GM23248 (cell line): ENCODE measurements around the gene TGFB1I1.

Source experiments
- EZH2 ChIP-seq: fragments of 200-600 bp; sonication (generic); IDR thresholded peaks from 2 replicates; pipeline ENCODE4 v1.6.1; 2018; ENCODE audit warnings: antibody characterized with exemption, mild to moderate bottlenecking; ENCODE audit not compliant: insufficient read depth, poor library complexity, severe bottlenecking
- EZH2phosphoT487 ChIP-seq: fragments of 200-600 bp; sonication (generic); IDR thresholded peaks from 2 replicates; pipeline ENCODE4 v1.6.1; 2018; ENCODE audit warnings: antibody characterized with exemption, moderate library complexity, mild to moderate bottlenecking, low read depth; ENCODE audit not compliant: insufficient read depth

DNA sequence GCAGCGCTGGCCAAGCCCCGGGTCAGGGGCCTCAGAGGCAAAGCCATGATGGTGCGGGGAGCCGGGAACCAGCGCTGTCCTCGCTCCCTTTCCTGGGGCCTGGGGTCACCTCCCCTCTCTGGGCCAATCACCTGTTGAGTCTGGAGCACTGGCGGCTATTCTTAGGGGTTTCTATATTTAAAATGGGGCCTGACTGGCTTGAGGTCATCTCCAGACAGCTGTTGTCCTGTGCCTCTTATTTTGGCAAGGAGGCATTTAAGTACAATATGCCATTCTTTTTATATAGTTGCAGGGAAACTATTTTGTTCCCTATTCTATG, 43.7 kb upstream of the TGFB1I1 start, which contains the start of gene COX6A2:
- TF ChIP-seq EZH2 (no peak), EZH2phosphoT487 (no peak)
